Erythroblast (primary cell): ENCODE data around the gene TADA2A.
"Not testable (repeated sequence)": the region's sequence is repeated elsewhere in the genome, so short reads cannot be mapped to it uniquely, and the experiment has no call there.

Experiments
- GATA1 ChIP-seq: IDR thresholded peaks from 2 replicates; pipeline ENCODE4 v1.6.1; 2011; ENCODE audit warnings: low read depth, mild to moderate bottlenecking, control low read depth, low read length, moderate library complexity
- POLR2A ChIP-seq: IDR thresholded peaks from 2 replicates; pipeline ENCODE4 v1.6.1; 2011; ENCODE audit warnings: mild to moderate bottlenecking, low read length

DNA sequence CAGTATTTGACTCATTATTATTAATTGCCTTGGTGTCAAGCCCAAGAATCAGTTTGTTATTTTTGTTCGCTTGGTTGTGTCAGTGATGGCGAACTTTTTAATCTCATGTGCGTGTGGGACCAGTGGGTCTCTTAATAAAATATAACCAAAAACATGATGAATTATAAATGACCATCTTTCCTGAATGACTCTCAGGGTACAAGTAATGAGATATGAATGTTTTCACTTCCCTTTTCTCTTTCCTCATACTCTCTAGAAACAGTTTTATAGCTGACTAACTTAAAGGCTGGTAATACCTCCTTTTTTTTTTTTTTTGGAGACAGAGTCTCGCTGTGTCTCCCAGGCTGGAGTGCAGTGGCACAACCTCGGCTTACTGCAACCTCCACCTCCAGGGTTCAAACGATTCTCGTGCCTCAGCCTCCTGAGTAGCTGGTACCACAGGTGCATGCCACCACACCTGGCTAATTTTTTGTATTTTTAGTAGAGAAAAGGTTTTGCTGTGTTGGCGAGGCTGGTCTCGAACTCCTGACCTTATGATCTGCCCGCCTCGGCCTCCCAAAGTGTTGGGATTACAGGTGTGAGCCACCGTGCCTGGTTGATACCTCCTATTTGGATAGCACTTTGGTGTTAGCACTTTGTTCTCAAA lies 34.8 kb downstream of the TADA2A start:
- TF ChIP-seq POLR2A, GATA1: not testable (repeated sequence)
